Colonic mucosa (tissue), 4 donors: ENCODE measurements around the gene SUB1. TPM values are rescaled to one million over a fixed set of nuclear protein-coding genes. Genes with fewer than 3 reads are reported as not detected.

Source experiments
- DNase-seq: peaks from one replicate; pipeline ENCODE4 v3.0.0-alpha.2; 2020
- H3K27ac ChIP-seq: fragments of 200-600 bp; one replicate; pipeline ENCODE4 v1.8.0; 2021
- H3K27me3 ChIP-seq: fragments of 200-600 bp; one replicate; pipeline ENCODE4 v1.8.0; 2021
- H3K36me3 ChIP-seq: fragments of 200-600 bp; one replicate; pipeline ENCODE4 v1.8.0; 2021
- H3K4me1 ChIP-seq: fragments of 200-600 bp; one replicate; pipeline ENCODE4 v1.8.0; 2021; ENCODE audit warnings: mild to moderate bottlenecking
- H3K4me3 ChIP-seq: fragments of 200-600 bp; one replicate; pipeline ENCODE4 v1.8.0; 2021
- H3K9ac ChIP-seq, 2 donors: one replicate each; pipeline ENCODE4 v1.7.0; 2013; ENCODE audit warnings: control low read depth in 2 of 2, low read depth in 2 of 2, low read length in 2 of 2
- H3K9me3 ChIP-seq: fragments of 200-600 bp; one replicate; pipeline ENCODE4 v1.8.0; 2021
- intact Hi-C: fragments of 100-400 bp; cut with DNase I; formaldehyde crosslinking; loops from one replicate; pipeline ENCODE4 v1.14.1; 2022
- total RNA-seq, 2 donors: library from RNA; stranded (reverse); fragmentation: NEBNext Ultra II Directional in 1 of 2; extraction: Animal tissue kit (Norgen Biotek cat#: 25700) in 1 of 2; gene quantifications; one replicate each; pipeline ENCODE4 v1.2.1, GENCODE V29; 2021
- TF ChIP-seq, protein P1 (sequence below): fragments of 200-600 bp; IDR thresholded peaks from one replicate; pipeline ENCODE4 v1.8.0; 2022; ENCODE audit warnings: antibody characterized with exemption, mild to moderate bottlenecking
- donor health status: healthy.
- donor health status: DM: no; HTN: no; CAD: no.
- donor health status: DM: no; HTN: no; CAD: no.

Gene SUB1
- total RNA-seq, 2 donors from 2014 or later: 193 to 227 TPM

DNA sequence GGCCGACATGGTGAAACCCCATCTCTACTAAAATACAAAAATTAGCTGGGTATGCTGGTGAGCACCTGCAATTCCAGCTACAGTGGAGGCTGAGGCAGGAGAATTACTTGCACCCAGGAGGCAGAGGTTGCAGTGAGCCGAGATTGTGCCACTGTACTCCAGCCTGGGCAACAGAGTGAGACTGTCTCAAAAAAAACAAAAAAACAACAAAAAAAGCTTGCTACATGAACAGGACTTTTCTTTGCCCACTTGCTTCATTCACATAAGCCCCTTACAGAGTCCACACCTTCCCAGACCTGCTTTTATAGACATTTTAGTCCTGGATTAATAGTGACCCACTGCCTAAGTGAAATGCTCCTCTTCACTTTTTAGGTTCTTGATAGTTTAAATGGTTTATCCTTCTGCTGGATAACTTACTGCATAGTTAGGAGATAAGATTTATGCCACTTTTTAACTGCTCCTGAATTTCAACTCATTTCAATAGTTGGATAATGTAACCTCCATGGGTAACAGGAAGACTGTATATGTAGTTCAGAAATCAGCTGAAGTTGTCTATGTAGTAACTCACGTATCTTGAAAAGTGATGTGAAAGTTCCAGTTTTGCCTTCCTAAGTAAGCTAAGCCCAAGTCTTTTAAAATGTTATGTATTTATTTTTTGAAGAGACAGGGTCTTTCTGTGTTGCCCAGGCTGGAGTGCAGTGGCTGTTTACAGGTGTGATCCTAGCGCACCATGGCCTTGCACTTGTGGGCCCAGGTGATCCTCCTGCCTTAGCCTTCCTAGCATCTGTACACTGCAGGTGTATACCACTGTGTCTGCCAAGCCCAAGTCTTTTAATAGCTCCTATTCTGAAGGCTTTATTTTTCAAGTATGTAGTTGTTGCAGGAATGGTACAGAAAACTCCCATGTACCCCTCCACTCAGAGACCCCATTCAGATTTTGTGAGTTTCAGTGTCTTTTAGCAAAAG is 19.7 kb downstream of the SUB1 start:
- H3K4me3 ChIP-seq: no peak overlapping the region
- H3K36me3 ChIP-seq: peaks cover 5% of the 10 kb centered on the region
- no peaks in the 10 kb centered on the region for H3K9me3 ChIP-seq
- no peaks in the 10 kb centered on the region for H3K27me3 ChIP-seq
- no peak for DNase-seq
- no peaks in the 10 kb centered on the region for H3K4me1 ChIP-seq
- intact Hi-C loops: no loop called here
- no peak overlapping the region for H3K9ac ChIP-seq
- TF ChIP-seq, protein P1, sequence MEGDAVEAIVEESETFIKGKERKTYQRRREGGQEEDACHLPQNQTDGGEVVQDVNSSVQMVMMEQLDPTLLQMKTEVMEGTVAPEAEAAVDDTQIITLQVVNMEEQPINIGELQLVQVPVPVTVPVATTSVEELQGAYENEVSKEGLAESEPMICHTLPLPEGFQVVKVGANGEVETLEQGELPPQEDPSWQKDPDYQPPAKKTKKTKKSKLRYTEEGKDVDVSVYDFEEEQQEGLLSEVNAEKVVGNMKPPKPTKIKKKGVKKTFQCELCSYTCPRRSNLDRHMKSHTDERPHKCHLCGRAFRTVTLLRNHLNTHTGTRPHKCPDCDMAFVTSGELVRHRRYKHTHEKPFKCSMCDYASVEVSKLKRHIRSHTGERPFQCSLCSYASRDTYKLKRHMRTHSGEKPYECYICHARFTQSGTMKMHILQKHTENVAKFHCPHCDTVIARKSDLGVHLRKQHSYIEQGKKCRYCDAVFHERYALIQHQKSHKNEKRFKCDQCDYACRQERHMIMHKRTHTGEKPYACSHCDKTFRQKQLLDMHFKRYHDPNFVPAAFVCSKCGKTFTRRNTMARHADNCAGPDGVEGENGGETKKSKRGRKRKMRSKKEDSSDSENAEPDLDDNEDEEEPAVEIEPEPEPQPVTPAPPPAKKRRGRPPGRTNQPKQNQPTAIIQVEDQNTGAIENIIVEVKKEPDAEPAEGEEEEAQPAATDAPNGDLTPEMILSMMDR: no peak
- no peak overlapping the region for H3K27ac ChIP-seq

DNA sequence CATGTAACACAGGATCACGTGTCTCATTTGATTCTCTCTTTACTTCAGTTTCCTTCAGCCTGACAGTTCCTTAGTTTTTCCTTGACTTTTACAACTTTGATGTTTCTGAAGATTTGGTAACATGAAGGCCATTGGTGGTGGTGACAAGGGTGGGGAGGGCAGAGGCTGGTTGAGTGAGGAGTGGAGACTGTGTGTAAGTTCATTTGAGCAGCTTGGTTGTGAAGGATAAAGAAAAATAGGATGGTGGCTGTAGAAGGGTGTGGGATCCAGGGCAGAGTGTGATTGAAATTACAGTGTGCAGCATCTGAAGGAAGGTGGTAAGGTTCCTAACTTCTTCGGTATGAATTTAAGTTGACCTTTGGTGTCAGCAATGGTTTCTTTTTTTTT is 20.4 kb downstream of the SUB1 start:
- no peaks in the 10 kb centered on the region for H3K4me1 ChIP-seq
- intact Hi-C loops: no loop called here
- no peak overlapping the region for H3K27ac ChIP-seq
- no peaks in the 10 kb centered on the region for H3K9me3 ChIP-seq
- H3K36me3 ChIP-seq: peaks cover 5% of the 10 kb centered on the region
- H3K27me3 ChIP-seq: no peaks in the 10 kb centered on the region
- no peak overlapping the region for H3K4me3 ChIP-seq
- no peak overlapping the region for H3K9ac ChIP-seq
- no peak for DNase-seq
- TF ChIP-seq, protein P1: no peak

DNA sequence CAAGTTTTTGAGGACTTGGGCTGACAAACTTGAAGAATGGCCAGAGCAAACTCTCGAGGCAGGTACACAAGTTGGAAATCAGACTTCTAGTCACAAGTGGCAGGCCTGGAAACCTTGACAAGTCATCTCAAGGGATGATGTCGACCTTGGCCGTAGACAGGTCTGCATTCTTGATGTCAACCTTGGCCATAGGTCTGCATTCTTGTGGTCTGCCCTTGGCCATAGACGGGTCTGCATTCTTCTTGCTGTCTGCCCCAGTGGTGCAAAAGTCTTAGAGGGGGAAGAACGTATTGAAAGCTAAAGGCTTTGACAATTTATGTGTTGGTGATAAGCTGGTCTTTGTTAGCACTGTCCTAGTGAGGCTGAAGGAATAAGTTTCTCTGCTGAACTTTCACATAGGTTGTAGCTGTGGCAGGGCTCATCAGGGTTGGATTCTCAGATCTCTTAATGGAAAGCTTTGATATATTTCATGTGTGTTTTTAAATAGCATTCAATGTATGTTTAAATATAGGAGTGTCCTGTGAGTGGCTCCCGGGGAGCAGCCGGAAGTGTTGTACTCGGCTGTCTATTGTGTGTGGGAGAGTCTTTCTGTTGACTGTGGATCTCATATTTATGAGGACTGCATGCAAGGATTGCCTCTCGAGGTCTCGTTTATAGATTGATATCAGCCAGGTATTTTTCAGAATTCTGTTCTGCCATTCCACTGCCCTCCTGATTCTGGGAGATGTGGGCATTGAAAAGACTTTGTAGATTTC is 27.0 kb downstream of the SUB1 start:
- H3K4me1 ChIP-seq: no peaks in the 10 kb centered on the region
- no peak overlapping the region for H3K9ac ChIP-seq
- no peaks in the 10 kb centered on the region for H3K9me3 ChIP-seq
- no peak overlapping the region for H3K4me3 ChIP-seq
- H3K27me3 ChIP-seq: no peaks in the 10 kb centered on the region
- H3K36me3 ChIP-seq: no peaks in the 10 kb centered on the region
- TF ChIP-seq, protein P1: no peak
- H3K27ac ChIP-seq: no peak overlapping the region
- peak; percentile 24 for DNase-seq
- intact Hi-C loops: loop anchor here (2.0 to 10.0 kb wide), 2 partner anchors 124 to 378 kb away; no protein-coding TSS in a partner anchor

DNA sequence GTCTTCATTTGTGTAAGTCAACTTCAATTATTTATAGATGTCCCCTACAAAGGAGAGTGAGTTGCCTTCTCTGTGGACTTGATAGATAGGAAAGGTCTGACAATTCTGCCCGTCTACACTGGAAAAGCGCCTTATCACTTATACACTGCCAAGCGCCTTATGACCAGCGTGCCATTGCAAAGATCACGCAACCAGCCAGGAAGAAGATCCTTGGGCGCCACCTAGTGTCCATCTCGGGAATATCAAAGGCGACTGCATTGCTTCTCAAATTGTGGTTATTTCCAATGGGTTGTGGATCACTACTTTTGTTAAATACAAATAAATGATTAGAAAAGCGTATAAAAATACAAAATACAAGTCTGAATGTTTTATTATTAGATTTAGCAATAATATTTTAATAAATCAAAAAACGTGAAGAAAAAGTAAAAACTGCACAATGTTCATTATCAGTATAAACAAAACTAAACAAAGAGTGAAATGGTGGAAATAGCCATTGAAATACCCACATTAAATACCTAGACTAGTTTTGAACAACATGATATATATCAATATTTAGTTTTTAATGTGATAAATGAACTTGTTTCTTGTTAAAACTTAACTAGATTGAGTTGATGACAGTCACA is 27.8 kb downstream of the SUB1 start:
- no peak overlapping the region for H3K27ac ChIP-seq
- intact Hi-C loops: loop anchor here (2.0 to 10.0 kb wide), 2 partner anchors 124 to 378 kb away; no protein-coding TSS in a partner anchor
- H3K27me3 ChIP-seq: no peaks in the 10 kb centered on the region
- DNase-seq: peak; percentile 90
- H3K4me1 ChIP-seq: no peaks in the 10 kb centered on the region
- H3K9me3 ChIP-seq: no peaks in the 10 kb centered on the region
- TF ChIP-seq, protein P1: peak; percentile 90
- no peak overlapping the region for H3K4me3 ChIP-seq
- no peak overlapping the region for H3K9ac ChIP-seq
- no peaks in the 10 kb centered on the region for H3K36me3 ChIP-seq

DNA sequence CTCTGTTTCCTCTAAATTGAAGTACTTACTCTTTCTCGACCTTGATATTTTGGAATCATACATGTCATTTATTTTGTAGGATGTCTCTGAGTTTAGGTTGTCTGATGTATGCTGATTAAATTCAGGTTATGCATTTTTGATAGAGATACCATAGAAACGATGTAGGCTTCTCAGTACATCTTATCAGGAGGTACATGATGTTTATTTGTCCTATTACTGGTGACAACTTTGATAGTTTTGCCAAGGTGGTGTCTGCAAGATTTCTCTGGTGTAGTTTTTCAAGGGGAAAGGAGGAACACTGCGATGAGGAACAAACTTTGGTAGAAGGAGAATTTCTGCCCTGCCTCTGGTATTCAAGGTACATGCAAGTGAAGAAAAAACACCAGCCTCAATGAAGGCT is 29.9 kb downstream of the SUB1 start:
- Histone ChIP-seq H3K9me3 (no peaks in the 10 kb centered on the region), H3K27me3 (no peaks in the 10 kb centered on the region), H3K27ac (no peak overlapping the region), H3K4me1 (no peaks in the 10 kb centered on the region), H3K4me3 (no peak overlapping the region), H3K36me3 (no peaks in the 10 kb centered on the region), H3K9ac (no peak overlapping the region)
- DNase-seq: no peak
- intact Hi-C loops: loop anchor here (10.0 kb wide), 1 partner anchor 380 kb away; no protein-coding TSS in a partner anchor
- TF ChIP-seq, protein P1: no peak
